ENCODE data around the gene P2RX6. TPM values are rescaled to one million over a fixed set of nuclear protein-coding genes. Genes with fewer than 3 reads are reported as not detected.
A peak's percentile ranks its signal among the peaks of the same experiment; 100 is the strongest.
"Not testable (repeated sequence)": the region's sequence is repeated elsewhere in the genome, so short reads cannot be mapped to it uniquely, and the experiment has no call there.

The P2RX6 gene
- 11.0 TPM for total RNA-seq

- Histone ChIP-seq H3K27ac (ENCODE audit: low read depth, low read length) (peak within 1 kb of the TSS; percentile 87), H3K9ac (ENCODE audit: low read depth in 1 of 3, low read length in 3 of 3) (peak within 1 kb of the TSS; percentile 77 to 85 (median 80)), H3K4me1 (ENCODE audit: control insufficient read depth in 3 of 3, insufficient read depth in 3 of 3, low read length in 3 of 3) (peaks cover 7 to 34% (median 29%) of the 10 kb centered on the region in 3 donors), H3K27me3 (ENCODE audit: control insufficient read depth in 3 of 3, insufficient read depth in 3 of 3, low read length in 3 of 3) (no peaks in the 10 kb centered on the region), H3K9me3 (ENCODE audit: control insufficient read depth in 3 of 3, low read length in 3 of 3) (no peaks in the 10 kb centered on the region), H3K4me3 (ENCODE audit: low read length in 3 of 3) (peak within 1 kb of the TSS; percentile 75 to 87 (median 85)), H3K36me3 (ENCODE audit: control insufficient read depth in 3 of 3, insufficient read depth in 3 of 3, low read length in 3 of 3) (peaks cover 3 to 17% (median 7%) of the 10 kb centered on the region in 3 donors)
Observed at GRCh38 chr22:21014726-21015465, at the start of gene P2RX6. Gene P2RX6 (plus strand): TSS chr22:21015165. CDS start chr22:21015175, 10 bp downstream.

GRCh38 chr22:20965888-20966855 lies 48.8 kb upstream of the P2RX6 start:
- Histone ChIP-seq H3K9ac (ENCODE audit: low read depth in 1 of 3, low read length in 3 of 3) (no peak overlapping the region), H3K4me3 (ENCODE audit: low read length in 3 of 3) (no peak overlapping the region)

GRCh38 chr22:20966883-20967696 lies 47.9 kb upstream of the P2RX6 start, which contains the start of gene AIFM3:
Gene AIFM3 (plus strand): TSS chr22:20967255. CDS start chr22:20967945, 690 bp downstream.
- no peak within 1 kb of the TSS for H3K4me3 ChIP-seq (ENCODE audit: low read length in 3 of 3)
- H3K27me3 ChIP-seq (ENCODE audit: control insufficient read depth in 3 of 3, insufficient read depth in 3 of 3, low read length in 3 of 3), result peaks cover 21 to 30% (median 26%) of the 10 kb centered on the region in 3 donors
- peaks cover 0 to 5% (median 3%) of the 10 kb centered on the region in 3 donors for H3K4me1 ChIP-seq (ENCODE audit: control insufficient read depth in 3 of 3, insufficient read depth in 3 of 3, low read length in 3 of 3)
- no peak within 1 kb of the TSS for H3K27ac ChIP-seq (ENCODE audit: low read depth, low read length)
- H3K9ac ChIP-seq (ENCODE audit: low read depth in 1 of 3, low read length in 3 of 3), result no peak within 1 kb of the TSS
- H3K9me3 ChIP-seq (ENCODE audit: control insufficient read depth in 3 of 3, low read length in 3 of 3), result no peaks in the 10 kb centered on the region
- no peaks in the 10 kb centered on the region for H3K36me3 ChIP-seq (ENCODE audit: control insufficient read depth in 3 of 3, insufficient read depth in 3 of 3, low read length in 3 of 3)

More at GRCh38 chr22:20965888-20966855, 48.8 kb upstream of the P2RX6 start:
- H3K4me1 ChIP-seq (ENCODE audit: control insufficient read depth in 3 of 3, insufficient read depth in 3 of 3, low read length in 3 of 3), result peaks cover 0 to 5% (median 3%) of the 10 kb centered on the region in 3 donors
- H3K27ac ChIP-seq (ENCODE audit: low read depth, low read length), result no peak overlapping the region
- H3K9me3 ChIP-seq (ENCODE audit: control insufficient read depth in 3 of 3, low read length in 3 of 3), result no peaks in the 10 kb centered on the region
- H3K27me3 ChIP-seq (ENCODE audit: control insufficient read depth in 3 of 3, insufficient read depth in 3 of 3, low read length in 3 of 3), result peaks cover 21 to 34% (median 28%) of the 10 kb centered on the region in 3 donors
- no peaks in the 10 kb centered on the region for H3K36me3 ChIP-seq (ENCODE audit: control insufficient read depth in 3 of 3, insufficient read depth in 3 of 3, low read length in 3 of 3)

- Histone ChIP-seq H3K9ac (ENCODE audit: low read depth in 1 of 3, low read length in 3 of 3) (no peak overlapping the region), H3K27me3 (ENCODE audit: control insufficient read depth in 3 of 3, insufficient read depth in 3 of 3, low read length in 3 of 3) (peaks cover 20 to 26% (median 22%) of the 10 kb centered on the region in 3 donors)
Observed at GRCh38 chr22:20967697-20968211, 47.2 kb upstream of the P2RX6 start.

GRCh38 chr22:20968281-20968977 lies 46.5 kb upstream of the P2RX6 start:
- no peaks in the 10 kb centered on the region for H3K36me3 ChIP-seq (ENCODE audit: control insufficient read depth in 3 of 3, insufficient read depth in 3 of 3, low read length in 3 of 3)
- no peak overlapping the region for H3K27ac ChIP-seq (ENCODE audit: low read depth, low read length)

More at GRCh38 chr22:20967697-20968211, 47.2 kb upstream of the P2RX6 start:
- no peak overlapping the region for H3K27ac ChIP-seq (ENCODE audit: low read depth, low read length)
- no peaks in the 10 kb centered on the region for H3K9me3 ChIP-seq (ENCODE audit: control insufficient read depth in 3 of 3, low read length in 3 of 3)
- H3K4me1 ChIP-seq (ENCODE audit: control insufficient read depth in 3 of 3, insufficient read depth in 3 of 3, low read length in 3 of 3), result peaks cover 0 to 5% (median 3%) of the 10 kb centered on the region in 3 donors
- H3K36me3 ChIP-seq (ENCODE audit: control insufficient read depth in 3 of 3, insufficient read depth in 3 of 3, low read length in 3 of 3), result no peaks in the 10 kb centered on the region
- no peak overlapping the region for H3K4me3 ChIP-seq (ENCODE audit: low read length in 3 of 3)

GRCh38 chr22:20970939-20971657 lies 43.9 kb upstream of the P2RX6 start:
- H3K27me3 ChIP-seq (ENCODE audit: control insufficient read depth in 3 of 3, insufficient read depth in 3 of 3, low read length in 3 of 3), result peaks cover 2 to 8% (median 7%) of the 10 kb centered on the region in 3 donors
- no peaks in the 10 kb centered on the region for H3K9me3 ChIP-seq (ENCODE audit: control insufficient read depth in 3 of 3, low read length in 3 of 3)
- H3K4me1 ChIP-seq (ENCODE audit: control insufficient read depth in 3 of 3, insufficient read depth in 3 of 3, low read length in 3 of 3), result no peaks in the 10 kb centered on the region
- H3K27ac ChIP-seq (ENCODE audit: low read depth, low read length), result no peak overlapping the region
- H3K36me3 ChIP-seq (ENCODE audit: control insufficient read depth in 3 of 3, insufficient read depth in 3 of 3, low read length in 3 of 3), result no peaks in the 10 kb centered on the region
- no peak overlapping the region for H3K4me3 ChIP-seq (ENCODE audit: low read length in 3 of 3)
- H3K9ac ChIP-seq (ENCODE audit: low read depth in 1 of 3, low read length in 3 of 3), result peak overlapping the region in 1 of 3 donors; percentile 12

More at GRCh38 chr22:20968281-20968977, 46.5 kb upstream of the P2RX6 start:
- Histone ChIP-seq H3K9ac (ENCODE audit: low read depth in 1 of 3, low read length in 3 of 3) (no peak overlapping the region), H3K4me1 (ENCODE audit: control insufficient read depth in 3 of 3, insufficient read depth in 3 of 3, low read length in 3 of 3) (peaks cover 0 to 5% (median 3%) of the 10 kb centered on the region in 3 donors), H3K4me3 (ENCODE audit: low read length in 3 of 3) (no peak overlapping the region), H3K27me3 (ENCODE audit: control insufficient read depth in 3 of 3, insufficient read depth in 3 of 3, low read length in 3 of 3) (peaks cover 13 to 20% (median 16%) of the 10 kb centered on the region in 3 donors), H3K9me3 (ENCODE audit: control insufficient read depth in 3 of 3, low read length in 3 of 3) (no peaks in the 10 kb centered on the region)

GRCh38 chr22:20972014-20972694 lies 42.8 kb upstream of the P2RX6 start:
- not testable (repeated sequence) for H3K36me3 ChIP-seq (ENCODE audit: control insufficient read depth in 3 of 3, insufficient read depth in 3 of 3, low read length in 3 of 3); H3K9me3 ChIP-seq (ENCODE audit: control insufficient read depth in 3 of 3, low read length in 3 of 3); H3K4me1 ChIP-seq (ENCODE audit: control insufficient read depth in 3 of 3, insufficient read depth in 3 of 3, low read length in 3 of 3); H3K9ac ChIP-seq (ENCODE audit: low read depth in 1 of 3, low read length in 3 of 3); H3K4me3 ChIP-seq (ENCODE audit: low read length in 3 of 3); H3K27ac ChIP-seq (ENCODE audit: low read depth, low read length)
- H3K27me3 ChIP-seq (ENCODE audit: control insufficient read depth in 3 of 3, insufficient read depth in 3 of 3, low read length in 3 of 3), result peaks cover 4 to 14% (median 8%) of the 10 kb centered on the region in 3 donors

- Histone ChIP-seq H3K4me3 (ENCODE audit: low read length in 3 of 3) (no peak overlapping the region), H3K9me3 (ENCODE audit: control insufficient read depth in 3 of 3, low read length in 3 of 3) (no peaks in the 10 kb centered on the region), H3K27ac (ENCODE audit: low read depth, low read length) (no peak overlapping the region), H3K27me3 (ENCODE audit: control insufficient read depth in 3 of 3, insufficient read depth in 3 of 3, low read length in 3 of 3) (peaks cover 4 to 18% (median 11%) of the 10 kb centered on the region in 3 donors), H3K9ac (ENCODE audit: low read depth in 1 of 3, low read length in 3 of 3) (no peak overlapping the region), H3K36me3 (ENCODE audit: control insufficient read depth in 3 of 3, insufficient read depth in 3 of 3, low read length in 3 of 3) (no peaks in the 10 kb centered on the region), H3K4me1 (ENCODE audit: control insufficient read depth in 3 of 3, insufficient read depth in 3 of 3, low read length in 3 of 3) (no peaks in the 10 kb centered on the region)
Observed at GRCh38 chr22:20972933-20973577, 41.9 kb upstream of the P2RX6 start.
